DOHH2 (cell line): ENCODE results near the gene TRAP1.

ENCODE experiments used
- EZH2phosphoT487 ChIP-seq: fragments of 200-600 bp; sonication (generic); IDR thresholded peaks from 2 replicates; pipeline ENCODE4 v1.6.1; 2017; ENCODE audit warnings: borderline replicate concordance, mild to moderate bottlenecking, antibody characterized with exemption, low read length, moderate library complexity, mixed read lengths
- TF ChIP-seq, protein P1 (sequence below): fragments of 200-600 bp; sonication (generic); IDR thresholded peaks from one replicate; pipeline ENCODE4 v1.5.1; 2014; ENCODE audit warnings: antibody characterized with exemption, mild to moderate bottlenecking, low read depth, low read length; ENCODE audit not compliant: poor library complexity, severe bottlenecking

GRCh38 chr16:3638916-3639644 is 78.2 kb downstream of the TRAP1 start:
- TF ChIP-seq, protein P1, sequence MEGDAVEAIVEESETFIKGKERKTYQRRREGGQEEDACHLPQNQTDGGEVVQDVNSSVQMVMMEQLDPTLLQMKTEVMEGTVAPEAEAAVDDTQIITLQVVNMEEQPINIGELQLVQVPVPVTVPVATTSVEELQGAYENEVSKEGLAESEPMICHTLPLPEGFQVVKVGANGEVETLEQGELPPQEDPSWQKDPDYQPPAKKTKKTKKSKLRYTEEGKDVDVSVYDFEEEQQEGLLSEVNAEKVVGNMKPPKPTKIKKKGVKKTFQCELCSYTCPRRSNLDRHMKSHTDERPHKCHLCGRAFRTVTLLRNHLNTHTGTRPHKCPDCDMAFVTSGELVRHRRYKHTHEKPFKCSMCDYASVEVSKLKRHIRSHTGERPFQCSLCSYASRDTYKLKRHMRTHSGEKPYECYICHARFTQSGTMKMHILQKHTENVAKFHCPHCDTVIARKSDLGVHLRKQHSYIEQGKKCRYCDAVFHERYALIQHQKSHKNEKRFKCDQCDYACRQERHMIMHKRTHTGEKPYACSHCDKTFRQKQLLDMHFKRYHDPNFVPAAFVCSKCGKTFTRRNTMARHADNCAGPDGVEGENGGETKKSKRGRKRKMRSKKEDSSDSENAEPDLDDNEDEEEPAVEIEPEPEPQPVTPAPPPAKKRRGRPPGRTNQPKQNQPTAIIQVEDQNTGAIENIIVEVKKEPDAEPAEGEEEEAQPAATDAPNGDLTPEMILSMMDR, result no peak
- no peak for TF ChIP-seq EZH2phosphoT487
